Mucosa of gallbladder (tissue), 1 donor: ENCODE results near the gene CARD9. TPM values are rescaled to one million over a fixed set of nuclear protein-coding genes. Genes with fewer than 3 reads are reported as not detected.
"Not testable (repeated sequence)": the region's sequence is repeated elsewhere in the genome, so short reads cannot be mapped to it uniquely, and the experiment has no call there.

Source experiments
- DNase-seq: peaks from one replicate; pipeline ENCODE4 v3.0.0-alpha.2; 2020; ENCODE audit warnings: low spot score
- total RNA-seq: library from RNA; stranded (reverse); gene quantifications from one replicate; pipeline ENCODE4 v1.2.1, GENCODE V29; 2021
- donor health status: DM: no; HTN: no; CAD: no.

Gene CARD9, protein sequence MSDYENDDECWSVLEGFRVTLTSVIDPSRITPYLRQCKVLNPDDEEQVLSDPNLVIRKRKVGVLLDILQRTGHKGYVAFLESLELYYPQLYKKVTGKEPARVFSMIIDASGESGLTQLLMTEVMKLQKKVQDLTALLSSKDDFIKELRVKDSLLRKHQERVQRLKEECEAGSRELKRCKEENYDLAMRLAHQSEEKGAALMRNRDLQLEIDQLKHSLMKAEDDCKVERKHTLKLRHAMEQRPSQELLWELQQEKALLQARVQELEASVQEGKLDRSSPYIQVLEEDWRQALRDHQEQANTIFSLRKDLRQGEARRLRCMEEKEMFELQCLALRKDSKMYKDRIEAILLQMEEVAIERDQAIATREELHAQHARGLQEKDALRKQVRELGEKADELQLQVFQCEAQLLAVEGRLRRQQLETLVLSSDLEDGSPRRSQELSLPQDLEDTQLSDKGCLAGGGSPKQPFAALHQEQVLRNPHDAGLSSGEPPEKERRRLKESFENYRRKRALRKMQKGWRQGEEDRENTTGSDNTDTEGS
- 8.2 TPM for total RNA-seq

DNA sequence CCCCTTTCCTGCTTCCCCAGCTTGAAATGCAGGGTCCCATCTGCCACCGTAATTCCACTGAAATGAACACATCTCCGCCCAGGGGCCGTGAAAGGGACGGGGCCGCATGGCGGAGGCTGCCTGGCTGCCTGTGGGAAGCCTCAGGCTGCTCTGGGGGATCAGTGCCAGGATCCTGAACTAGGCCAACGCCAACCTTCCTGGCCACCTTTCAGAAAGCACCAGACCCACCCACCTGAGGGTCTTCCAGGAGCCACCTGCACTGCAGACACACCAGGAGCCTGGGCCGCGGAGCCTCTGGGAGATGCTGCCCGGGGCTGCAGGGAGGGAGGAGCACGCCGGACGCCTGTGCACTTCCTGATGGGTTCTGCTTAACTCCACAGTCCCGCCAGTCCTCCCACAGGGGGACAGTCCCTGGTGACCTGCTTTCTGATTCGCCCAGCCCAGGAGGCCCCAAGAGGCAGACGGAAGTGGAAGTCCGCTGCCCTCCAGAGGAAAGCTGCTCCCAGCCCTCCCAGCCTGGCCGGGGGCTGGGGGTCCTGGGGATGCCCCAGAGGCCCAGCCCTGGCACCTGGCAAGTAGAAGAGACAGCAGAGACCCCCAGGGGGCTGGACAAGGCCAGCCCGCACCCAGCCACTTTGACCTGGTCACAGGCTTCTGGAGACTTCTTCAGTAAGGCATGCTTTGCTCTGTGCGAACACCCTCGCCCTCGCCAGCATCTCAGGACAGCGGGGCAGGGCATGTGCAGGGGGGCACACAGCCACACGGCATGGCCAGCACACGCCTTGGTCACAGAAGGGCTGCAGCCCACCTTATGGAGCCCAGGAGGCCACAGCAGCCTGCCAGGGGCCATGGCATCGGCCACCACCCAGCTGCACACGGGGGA is at the start of gene CARD9:
CARD9 (minus strand) TSS at position 370 of the 883 bp plus-strand sequence. CDS start 1,591 bp downstream, outside the sequence.
- peak; percentile 49 for DNase-seq

DNA sequence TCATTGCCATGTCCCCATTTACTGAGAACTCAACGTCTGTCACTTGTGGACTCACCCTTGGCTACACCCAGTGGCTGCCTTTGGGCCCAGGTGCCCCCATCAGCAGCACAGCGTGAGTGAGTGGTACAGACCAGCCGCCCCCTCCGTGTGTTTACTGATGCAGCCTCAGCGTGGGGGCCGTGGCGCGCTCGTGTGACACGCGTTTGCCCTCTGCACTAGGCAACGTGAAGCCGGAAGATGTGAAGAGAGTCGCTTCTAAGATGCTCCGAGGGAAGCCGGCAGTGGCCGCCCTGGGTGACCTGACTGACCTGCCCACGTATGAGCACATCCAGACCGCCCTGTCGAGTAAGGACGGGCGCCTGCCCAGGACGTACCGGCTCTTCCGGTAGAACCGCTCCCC is 49.4 kb upstream of the CARD9 start:
- no peak for DNase-seq

DNA sequence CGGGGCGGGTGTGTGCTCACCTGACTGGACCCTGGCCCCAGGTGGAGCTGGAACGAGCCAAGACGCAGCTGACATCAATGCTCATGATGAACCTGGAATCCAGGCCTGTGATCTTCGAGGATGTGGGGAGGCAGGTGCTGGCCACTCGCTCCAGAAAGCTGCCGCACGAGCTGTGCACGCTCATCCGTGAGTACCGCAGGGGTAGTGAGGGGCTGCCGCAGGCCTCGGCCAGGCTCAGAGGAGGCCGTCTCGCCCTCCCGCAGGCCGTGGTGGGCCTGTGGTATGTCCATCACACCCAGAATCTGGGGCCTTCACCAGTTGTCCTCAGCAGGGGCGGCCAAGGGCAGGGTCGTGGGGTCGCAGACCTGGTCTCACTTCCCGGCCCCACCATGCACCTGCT is 48.3 kb upstream of the CARD9 start:
- no peak for DNase-seq

DNA sequence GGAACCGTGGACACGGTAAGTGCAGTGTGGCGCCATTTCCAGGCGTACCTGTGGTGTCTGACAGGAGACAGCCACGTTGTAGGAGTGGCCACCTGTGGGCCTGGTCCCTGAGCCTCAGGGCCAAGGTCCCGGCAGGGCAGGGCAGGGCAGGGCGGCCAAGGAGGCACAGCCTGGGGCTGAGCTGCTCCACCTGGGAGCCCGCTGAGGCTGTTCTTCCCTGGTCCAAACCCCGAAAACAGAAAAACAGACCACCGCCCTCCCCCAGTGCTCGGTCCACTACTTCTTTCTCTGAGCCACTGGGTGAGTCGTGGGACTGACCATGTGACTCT is 45.6 kb upstream of the CARD9 start:
- DNase-seq: no peak

DNA sequence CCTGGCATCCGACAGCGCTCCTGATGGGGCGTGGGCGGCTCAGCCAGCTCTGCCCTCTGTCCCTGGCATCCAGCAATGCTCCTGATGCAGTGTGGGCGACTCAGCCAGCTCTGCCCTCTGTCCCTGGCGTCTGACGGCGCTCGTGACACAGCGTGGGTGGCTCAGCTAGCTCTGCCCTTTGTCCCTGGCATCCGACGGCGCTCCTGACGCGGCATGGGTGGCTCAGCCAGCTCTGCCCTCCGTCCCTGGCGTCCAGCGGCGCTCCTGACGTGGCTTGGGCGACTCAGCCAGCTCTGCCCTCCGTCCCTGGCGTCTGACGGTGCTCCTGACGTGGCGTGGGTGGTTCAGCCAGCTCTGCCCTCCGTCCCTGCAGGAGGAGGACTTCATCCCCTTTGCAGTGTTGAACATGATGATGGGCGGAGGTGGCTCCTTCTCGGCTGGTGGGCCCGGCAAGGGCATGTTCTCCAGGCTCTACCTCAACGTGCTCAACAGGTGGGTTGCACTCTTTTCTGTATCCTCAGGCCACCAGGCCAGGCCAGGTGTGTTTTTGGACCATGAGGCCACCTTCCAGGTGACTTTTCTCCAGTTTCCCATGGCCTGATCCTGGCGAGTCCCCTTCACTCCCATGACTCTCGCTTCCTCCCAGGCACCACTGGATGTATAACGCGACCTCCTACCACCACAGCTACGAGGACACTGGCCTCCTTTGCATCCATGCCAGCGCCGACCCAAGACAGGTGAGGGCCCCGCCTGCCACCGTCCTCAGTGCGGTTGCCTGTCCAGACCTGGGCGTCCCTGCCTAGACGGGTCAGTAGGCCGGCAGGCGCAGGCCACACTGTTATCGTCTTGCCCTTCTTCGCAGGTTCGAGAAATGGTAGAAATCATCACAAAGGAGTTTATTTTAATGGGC is 45.0 kb upstream of the CARD9 start:
- no peak for DNase-seq

DNA sequence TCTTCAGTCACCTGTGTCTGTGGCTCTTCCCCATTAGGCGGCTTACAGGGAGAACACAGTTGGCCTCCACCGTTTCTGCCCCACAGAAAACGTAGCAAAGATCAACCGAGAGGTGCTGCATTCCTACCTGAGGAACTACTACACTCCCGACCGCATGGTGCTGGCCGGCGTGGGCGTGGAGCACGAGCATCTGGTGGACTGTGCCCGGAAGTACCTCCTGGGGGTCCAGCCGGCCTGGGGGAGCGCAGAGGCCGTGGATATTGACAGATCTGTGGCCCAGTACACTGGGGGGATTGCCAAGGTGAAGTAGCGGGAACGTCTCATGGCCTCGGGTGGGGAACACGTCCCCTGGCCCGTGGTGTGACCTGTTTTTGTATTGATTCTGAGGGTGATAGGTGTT is 43.4 kb upstream of the CARD9 start:
- no peak for DNase-seq

DNA sequence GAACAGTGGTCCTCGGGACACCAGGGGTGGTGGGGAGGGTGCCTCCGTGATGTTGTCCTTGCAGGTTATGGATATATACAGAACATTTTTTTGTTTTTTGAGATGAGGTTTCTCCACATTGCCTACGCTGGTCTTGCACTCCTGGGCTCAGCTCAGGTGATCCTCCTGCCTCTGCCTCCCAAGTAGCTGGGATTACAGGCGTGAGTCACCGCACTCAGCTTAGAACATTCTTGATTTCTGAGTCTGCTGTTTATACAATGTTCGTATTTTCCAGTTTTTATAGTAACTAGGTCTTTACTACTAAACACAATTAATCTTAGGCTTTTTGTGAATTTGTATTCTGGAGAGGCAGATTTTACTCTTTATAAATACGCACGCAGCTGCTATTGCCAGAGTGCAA is 43.0 kb upstream of the CARD9 start:
- DNase-seq: no peak

DNA sequence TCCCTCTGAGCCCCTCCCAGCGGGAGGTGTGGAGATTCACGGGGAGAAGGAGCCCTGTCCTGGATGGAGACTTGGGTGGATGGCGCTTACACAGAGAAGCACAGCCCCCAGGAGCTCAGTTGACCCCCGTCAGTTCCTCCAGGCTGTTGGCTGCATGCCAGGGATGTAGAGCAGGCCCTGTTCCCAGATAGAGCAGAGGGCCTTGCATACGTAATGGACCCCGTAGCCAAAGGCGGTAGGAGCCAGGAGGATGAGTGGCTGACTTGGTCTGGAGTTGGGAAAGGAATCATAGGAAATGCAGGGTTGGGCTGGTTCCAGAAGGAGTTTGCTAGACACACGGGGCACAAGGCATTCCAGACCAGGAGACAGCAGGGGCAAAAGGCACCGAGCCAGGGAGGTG is 39.5 kb upstream of the CARD9 start:
- DNase-seq: no peak

DNA sequence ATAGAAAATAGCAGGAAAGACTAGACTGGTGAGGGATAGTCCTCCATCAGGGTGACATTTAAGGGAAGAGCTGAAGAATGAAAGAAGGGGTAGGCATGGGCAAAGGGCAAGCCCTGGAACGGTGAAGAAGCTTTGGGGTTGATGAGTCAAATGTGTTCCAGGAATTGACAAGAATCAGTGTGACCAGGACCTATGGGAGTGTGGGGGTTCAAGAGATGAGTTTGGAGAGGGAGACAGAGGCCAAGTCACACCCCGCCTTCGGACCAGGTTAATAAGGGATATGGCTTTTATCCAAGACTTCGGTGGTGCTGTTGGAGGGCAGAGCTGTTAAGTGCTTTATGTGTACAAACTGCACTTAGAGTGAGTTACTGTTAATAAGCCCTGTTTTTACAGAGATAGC is 37.9 kb upstream of the CARD9 start:
- no peak for DNase-seq

DNA sequence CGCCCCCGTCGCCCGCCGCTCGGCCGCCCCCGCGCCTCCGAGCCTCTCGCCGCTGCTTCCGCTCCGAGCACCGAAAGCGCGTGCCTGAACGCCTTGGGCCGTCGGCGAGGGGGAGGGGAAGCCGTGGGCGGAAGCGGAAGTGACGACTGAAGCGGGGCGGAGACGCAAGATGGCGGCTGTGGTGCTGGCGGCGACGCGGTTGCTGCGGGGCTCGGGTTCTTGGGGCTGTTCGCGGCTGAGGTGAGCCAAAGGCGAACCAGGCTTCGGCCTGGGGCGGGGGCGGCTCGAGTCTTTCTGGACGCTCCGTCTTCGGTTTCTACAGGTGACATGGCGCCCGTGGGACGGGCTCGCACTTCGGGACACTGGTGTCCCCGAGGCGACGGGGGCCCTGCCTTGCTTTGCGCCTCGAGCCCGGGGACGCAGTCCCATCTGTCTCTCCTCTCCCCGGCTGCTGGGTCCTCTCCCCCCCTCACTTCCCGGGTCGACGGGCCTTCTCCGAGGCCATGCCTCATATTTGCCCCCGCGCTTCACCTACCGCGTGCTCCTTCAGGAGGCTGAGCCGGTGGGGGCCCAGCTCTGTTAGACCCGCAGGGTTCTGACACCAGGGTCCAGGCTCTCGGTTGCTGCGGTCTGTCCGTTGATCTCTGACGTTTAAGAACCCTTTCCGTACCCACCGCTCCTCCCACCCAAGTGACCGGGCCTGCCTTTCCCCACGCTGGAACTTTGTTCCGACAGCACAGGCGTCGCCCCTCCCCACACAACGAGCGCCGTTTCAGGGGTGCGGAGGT is 37.2 kb upstream of the CARD9 start, which contains the start of the genes ENTR1 and PMPCA:
ENTR1 (minus strand) TSS at position 115 of the 788 bp plus-strand sequence. CDS start 217 bp downstream, outside the sequence.
PMPCA (plus strand) TSS at position 159 of the 788 bp plus-strand sequence; CDS start at position 170, 11 bp downstream.
- peak; percentile 94 for DNase-seq

DNA sequence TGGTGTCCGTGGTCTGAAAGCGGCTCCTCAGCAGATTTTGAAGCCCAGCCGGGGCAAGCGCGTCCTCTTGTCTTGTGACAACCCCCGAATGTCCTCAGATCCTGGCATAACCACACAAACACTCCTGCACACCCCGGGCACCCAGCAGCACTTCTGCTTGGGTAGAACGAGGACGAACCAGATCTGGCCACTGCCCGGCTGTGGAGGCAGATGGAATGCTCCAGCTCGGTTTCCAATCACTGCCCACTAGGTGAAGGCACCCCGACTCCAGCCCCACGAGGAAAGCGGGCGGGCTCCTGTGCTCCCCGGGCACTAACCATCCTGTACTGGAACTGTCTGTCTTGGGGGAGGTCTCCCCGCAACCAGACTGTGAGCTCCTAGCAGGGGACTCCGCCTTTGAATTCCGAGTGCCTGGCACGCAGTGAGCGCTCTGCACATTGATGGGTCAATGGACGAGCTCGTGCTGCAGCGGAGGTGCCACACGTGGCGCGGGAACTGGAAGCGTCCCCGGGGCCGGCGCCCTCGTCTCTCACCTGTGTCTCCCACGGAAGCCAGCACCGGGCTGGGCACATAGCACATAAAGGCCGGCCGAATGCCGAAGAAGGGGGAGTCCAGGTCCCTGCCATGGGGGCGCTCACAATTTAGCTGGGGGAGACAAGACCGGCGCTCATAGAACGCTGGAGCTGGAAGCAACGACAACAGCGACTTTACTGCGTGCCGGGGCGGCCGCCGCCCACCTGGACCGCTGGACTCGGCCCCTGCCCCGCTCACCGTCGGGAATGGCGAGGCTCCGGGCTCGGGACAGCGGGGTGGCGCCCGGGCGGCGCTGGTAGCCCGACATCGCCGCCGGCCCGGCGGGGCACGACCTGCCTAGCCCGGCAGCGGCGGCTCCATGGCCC is 36.3 kb upstream of the CARD9 start:
- DNase-seq: no peak

DNA sequence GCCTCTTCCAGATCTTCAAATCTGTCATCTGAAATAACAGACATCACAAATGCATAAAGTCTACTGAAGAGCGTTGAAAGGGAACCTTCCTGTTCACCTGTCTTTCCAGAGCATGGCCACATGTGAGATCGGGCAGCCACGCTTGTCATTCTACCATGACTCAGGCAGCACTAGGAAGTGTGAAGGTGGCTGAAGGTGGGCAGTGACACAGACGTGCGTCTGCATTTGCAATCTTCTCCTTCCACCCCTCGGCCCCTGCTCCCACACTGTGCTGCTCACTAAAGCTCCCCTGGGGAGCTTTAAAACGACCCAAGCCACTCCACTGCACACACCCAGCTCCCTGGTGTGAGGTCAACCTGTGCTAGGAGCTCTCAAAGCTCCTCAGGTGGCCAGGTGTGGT is 34.4 kb upstream of the CARD9 start:
- DNase-seq: no peak

DNA sequence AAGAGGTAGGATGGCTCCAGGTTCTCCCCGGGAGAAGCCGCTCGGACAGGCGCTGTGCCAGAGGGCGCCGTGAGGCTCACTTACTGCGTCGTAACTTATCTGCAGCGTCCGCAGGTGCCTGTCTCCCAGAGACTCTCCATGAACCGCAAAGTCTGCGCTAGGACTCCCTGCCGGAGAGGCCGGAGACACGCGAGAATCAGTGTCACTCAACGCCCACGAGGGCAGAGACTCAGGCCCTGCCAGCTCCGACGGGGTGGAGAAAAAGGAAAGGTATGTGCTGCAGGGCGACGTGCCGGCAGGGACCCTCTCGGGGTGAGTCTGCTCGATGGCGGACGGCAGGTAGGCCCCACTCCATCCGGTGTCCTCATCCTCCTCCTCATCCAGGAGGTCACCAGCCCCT is 33.6 kb upstream of the CARD9 start:
- DNase-seq: not testable (repeated sequence)

DNA sequence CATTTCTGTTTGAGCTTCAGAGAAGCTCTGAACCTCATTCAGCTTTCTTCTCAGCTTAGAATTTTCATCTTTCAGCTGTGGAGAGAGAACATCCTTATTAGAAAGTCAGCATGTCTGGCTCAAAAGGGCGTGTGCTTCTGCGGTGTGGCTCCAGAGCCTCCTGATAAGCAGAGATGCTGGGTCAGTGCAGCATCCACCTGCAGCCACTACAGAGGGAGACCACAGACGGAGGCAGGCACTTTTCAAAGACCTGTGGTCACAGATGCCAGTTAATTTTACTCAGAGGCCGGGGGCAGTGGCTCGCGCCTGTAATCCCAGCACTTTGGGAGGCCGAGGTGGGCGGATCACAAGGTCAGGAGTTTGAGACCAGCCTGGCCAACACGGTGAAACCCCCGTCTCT is 32.4 kb upstream of the CARD9 start:
- not testable (repeated sequence) for DNase-seq

DNA sequence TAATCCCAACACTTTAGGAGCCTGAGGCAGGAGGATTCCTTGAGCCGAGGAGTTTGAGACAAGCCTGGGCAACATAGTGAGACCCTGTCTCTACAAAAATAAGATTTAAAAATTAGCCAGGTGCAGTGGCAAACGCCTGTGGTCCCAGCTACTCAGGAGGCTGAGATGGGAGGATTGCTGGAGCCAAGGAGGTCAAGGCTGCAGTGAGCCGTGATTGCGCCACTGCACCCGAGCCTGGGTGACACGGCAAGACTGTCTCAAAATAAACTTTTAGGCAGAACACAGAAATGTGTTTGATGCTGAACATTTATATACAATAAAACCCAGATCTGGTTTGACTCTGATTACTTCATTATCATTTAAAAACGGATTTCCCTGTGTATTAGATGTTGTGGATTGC is 32.0 kb upstream of the CARD9 start:
- DNase-seq: no peak

DNA sequence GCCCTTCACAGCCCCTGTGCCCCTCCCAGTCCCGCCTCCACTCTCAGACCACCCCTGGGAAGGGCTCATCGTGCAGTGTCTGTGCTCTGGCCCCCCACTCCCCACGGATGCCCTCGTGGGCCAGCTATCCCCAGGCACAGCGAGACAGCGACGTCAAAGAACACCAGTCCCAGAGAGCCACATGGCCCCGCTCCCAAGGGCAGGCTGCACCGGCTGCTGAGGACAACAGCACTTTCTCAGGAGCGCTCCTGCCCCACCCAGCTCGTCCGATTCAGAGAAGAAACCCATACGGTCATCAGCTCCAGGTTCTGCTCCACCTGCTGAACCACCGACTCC is 31.3 kb upstream of the CARD9 start:
- no peak for DNase-seq

DNA sequence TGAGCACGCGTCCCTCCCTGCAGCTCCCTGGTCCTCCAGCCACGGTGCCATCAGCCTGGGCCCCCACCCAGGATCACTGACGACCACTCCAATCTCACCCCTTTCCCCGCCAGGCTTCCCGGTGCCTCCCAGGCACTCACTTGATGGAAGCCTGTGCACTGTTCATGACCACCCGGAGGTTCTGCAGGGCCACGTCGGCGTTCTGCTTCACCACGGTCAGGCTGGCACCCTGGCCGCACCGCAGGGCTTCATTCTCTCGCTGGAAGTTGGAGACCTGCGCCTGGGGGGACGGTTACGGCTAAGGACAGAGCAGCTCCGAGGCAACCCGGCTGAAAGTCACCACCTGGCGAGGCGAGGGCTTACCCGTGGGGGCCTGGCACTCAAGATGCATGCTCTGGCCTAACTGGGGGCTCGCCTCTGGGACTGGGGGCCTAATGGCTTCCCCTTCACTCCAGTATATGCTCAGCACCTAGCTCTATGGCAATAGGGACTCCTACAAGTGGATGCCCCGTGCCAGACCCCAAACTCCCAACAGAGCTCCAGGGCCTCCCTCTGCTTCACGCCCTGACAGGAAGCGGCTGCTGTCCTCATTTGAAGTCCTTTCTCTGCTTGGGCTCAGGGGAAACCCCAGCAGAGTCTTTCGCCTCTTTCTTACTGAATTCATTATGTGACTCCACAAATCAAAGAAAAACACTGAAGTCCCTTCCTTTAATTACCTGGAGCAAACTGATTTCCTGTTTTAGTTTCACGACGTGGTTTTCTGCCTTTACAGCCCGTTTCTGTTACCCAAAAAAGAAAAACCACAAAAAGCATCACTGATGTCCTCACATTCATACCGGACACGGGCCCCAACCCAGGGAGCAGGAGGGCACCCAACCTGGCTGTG is 30.7 kb upstream of the CARD9 start:
- DNase-seq: no peak

DNA sequence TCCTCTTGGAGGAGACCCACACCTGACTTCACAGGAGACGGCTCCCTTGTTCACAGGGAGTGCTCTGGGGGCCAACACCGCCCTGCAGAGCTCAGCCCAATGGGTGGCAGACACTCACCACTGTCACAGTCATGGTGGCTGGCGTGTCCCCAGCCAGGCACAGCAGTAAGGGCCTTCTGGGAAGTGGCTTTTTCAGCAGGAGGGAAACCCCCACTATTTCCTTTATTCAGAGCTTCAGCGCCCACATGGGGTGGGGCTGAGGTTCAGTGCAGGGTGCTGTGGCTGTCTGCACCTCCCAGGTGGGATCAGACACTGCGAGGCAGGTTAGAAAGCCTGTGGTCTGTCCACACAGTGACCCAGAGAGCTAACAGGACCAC is 30.1 kb upstream of the CARD9 start:
- DNase-seq: no peak

DNA sequence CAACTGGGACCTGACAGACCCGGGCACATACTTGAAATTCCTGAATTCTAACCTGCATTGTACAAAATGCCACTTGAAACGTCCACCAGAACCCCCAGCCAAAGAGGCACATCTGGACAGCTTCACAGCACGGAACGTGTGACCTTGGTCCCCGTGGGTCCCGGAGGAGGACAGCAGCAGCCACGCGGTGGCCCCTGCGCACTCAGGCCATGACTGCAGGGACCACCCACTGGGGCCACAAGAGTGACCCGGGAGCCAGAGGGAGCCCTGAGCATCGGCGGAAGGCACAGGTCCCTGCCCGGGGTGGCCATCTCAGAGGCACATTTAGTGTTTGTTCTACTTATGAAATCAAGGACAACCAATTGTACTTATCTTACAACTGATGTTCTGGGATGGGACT is 28.6 kb upstream of the CARD9 start:
- no peak for DNase-seq
